Neural cell (in vitro differentiated cells): ENCODE data around the gene SPOCK1.

Experiments used
- EP300 ChIP-seq: fragments of 450-650 bp; conservative IDR thresholded peaks from 2 replicates; pipeline ENCODE4 v1.6.1; 2014; ENCODE audit warnings: antibody characterized with exemption, mild to moderate bottlenecking, moderate library complexity; ENCODE audit not compliant: poor library complexity, severe bottlenecking
- EZH2 ChIP-seq: fragments of 200-600, 300-800 bp; shearing (Covaris generic), sonication (generic); IDR thresholded peaks from 2 replicates; pipeline ENCODE4 v1.6.1; 2014; ENCODE audit warnings: antibody characterized with exemption, low read length, borderline replicate concordance, mild to moderate bottlenecking; ENCODE audit not compliant: insufficient read depth, poor library complexity, severe bottlenecking
- RAD21 ChIP-seq: fragments of 450-650 bp; conservative IDR thresholded peaks from 2 replicates; pipeline ENCODE4 v1.6.1; 2014; ENCODE audit warnings: antibody characterized with exemption, mild to moderate bottlenecking, moderate library complexity
- SMC3 ChIP-seq: fragments of 450-650 bp; conservative IDR thresholded peaks from 2 replicates; pipeline ENCODE4 v1.6.1; 2014; ENCODE audit warnings: antibody characterized with exemption, mild to moderate bottlenecking, moderate library complexity; ENCODE audit not compliant: poor library complexity
- TAF1 ChIP-seq: IDR thresholded peaks from 2 replicates; pipeline ENCODE4 v1.6.1; 2012; ENCODE audit warnings: low read depth
- TF ChIP-seq, protein P1 (sequence below): fragments of 450-650 bp; IDR thresholded peaks from 2 replicates; pipeline ENCODE4 v1.5.1; 2014; ENCODE audit warnings: antibody characterized with exemption, mild to moderate bottlenecking, moderate library complexity; ENCODE audit not compliant: poor library complexity, severe bottlenecking

DNA sequence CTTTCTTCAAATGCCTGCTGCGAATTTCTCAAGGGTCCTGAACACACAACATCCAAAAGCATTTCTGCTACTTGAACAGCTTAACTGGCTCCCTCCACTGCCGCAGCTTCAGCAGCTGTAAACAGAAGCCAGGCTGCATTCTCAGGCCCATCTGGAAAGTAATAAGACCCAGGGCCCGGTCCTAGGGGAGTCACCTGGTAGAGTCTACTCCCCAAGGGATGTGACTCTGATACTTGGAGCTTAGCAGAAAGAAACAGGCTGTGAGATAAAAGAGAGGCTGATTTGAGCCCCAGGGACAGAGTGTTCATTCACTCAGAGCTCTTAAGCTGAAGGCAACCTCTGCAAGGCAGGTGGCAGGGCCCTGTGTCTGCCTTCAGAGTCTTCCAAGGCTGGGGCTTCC, 356.8 kb downstream of the SPOCK1 start:
- TF ChIP-seq, protein P1, sequence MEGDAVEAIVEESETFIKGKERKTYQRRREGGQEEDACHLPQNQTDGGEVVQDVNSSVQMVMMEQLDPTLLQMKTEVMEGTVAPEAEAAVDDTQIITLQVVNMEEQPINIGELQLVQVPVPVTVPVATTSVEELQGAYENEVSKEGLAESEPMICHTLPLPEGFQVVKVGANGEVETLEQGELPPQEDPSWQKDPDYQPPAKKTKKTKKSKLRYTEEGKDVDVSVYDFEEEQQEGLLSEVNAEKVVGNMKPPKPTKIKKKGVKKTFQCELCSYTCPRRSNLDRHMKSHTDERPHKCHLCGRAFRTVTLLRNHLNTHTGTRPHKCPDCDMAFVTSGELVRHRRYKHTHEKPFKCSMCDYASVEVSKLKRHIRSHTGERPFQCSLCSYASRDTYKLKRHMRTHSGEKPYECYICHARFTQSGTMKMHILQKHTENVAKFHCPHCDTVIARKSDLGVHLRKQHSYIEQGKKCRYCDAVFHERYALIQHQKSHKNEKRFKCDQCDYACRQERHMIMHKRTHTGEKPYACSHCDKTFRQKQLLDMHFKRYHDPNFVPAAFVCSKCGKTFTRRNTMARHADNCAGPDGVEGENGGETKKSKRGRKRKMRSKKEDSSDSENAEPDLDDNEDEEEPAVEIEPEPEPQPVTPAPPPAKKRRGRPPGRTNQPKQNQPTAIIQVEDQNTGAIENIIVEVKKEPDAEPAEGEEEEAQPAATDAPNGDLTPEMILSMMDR = no peak
- TF ChIP-seq RAD21 (no peak), TAF1 (no peak), EZH2 (no peak), SMC3 (no peak), EP300 (no peak)
